GM20431 (cell line): ENCODE measurements around the gene PTPN14.
"Not testable (repeated sequence)": the region's sequence is repeated elsewhere in the genome, so short reads cannot be mapped to it uniquely, and the experiment has no call there.

Experiments
- in situ Hi-C: fragments of 300-500 bp; cut with MseI, MboI; formaldehyde crosslinking; loops from one replicate; pipeline ENCODE4 v1.15.0; 2020; ENCODE audit warnings: low sequenced_read_pairs; ENCODE audit not compliant: unreplicated experiment

The PTPN14 gene

DNA sequence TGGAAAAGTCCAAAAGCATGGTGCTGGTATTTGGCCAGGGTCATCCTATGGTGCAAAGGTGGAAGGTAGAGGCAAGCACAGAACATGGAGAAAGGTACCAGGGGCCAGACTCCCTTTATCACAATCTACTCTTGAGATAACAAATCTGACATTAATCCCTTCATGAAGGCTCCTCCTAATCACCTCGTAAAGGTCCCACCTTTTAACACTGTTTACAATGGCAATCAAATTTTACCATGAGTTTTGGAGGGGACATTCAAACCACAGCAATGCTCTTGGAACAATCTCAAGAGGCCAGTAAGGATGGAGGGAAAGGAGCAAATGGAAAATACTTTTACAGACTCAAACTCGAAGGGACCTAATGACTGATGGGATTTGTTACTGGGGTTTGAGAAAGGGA, 6.1 kb downstream of the PTPN14 start:
- in situ Hi-C loops = no loop called here

DNA sequence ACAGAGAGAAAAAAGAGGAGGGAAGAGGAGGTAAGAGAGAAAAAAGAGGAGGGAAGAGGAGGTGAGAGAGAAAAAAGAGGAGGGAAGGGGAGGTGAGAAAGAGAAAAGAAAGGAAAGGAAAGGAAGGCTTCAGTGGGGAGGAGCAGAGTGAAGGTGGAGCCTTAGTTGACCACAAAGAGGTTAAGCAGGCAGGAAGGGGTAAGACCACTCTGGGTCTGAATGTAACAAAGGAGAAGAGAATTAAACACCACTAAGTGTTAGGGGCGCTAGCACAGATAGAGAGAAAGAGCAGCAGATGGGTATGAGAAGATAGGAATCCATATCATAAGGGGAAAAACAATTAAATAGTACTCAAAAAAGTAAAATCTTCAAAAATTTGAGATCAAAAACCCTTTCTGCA, 6.6 kb downstream of the PTPN14 start:
- in situ Hi-C loops = no loop called here

DNA sequence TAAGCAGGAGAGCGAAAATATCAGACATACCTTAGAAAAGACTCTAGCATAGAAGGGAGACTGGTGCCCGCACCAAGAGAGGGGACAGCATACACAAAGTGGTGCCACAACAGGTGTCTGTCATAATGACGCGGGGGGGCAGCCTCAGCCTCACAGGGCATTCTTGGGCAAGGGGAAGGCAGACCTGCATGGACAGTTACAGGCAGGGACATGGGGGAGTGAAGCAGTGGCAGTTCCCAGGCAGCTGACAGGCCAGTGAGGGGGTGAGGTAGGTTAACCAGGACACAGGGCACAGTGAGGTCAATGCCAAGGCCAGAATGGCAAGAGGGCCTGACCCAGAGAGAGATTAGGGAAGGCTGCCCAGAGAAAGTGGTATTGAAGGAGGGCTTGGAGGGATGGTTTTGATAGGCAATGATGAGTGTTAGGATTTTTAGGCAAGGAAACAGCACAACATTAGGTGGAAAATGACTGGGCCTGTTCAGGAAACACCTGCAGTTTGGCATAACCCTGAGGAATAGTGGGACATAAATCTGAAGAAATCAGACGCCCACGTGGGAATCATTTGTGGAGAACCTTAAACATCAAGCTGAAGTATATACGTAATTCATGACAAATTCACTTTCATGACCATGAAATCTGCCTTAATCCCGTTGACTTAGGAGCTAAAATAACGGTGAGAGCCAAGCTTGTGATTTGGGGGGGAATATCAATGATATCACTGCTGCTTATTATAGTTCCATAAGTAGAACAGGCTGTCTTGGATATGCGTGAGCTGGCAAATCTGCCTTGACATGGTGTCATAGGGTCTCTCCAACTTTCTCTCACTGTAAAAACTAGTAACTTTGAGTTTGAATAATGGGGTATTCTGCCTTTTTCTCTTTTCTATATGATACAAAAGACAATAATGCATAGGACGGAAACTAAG, 8.9 kb downstream of the PTPN14 start:
- in situ Hi-C loops = no loop called here

DNA sequence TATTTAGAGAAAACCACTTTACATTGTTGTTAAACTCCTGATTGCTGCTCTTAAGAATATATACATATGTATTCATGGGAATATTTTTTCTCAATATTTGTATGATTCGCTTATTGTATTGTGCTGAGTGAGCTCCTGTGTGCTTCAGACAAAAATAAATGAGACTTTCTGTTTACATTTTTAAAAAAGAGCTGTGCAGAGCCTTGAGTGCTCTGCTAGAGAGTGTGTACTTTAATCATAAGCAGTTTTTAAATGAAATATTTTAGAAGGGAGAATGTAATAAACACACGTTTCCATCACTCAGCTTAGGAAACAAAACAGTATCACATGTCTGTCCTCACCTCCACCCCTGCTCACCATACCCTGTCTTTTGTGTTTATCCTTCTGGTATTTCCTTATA, 9.7 kb downstream of the PTPN14 start:
- in situ Hi-C loops = no loop called here

DNA sequence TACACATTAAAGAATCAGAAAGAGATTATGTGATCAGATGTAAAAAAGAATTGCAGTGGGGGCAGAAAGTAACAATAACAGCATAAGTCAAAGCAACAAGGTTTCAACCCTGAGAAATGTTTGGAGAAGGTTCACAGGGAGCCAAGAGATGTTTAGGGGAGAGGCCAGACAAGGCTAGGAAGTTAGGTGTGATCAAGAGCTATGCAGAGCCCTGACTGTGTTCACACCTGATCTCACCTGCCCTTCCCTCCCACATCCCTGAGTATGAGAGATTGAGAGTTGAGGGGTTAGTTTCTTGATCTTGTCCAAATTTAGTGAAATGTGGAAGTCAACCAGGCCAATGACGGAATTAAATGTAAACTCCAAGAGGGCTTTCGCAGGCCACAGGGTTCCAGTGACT, 10.2 kb downstream of the PTPN14 start:
- in situ Hi-C loops = no loop called here

DNA sequence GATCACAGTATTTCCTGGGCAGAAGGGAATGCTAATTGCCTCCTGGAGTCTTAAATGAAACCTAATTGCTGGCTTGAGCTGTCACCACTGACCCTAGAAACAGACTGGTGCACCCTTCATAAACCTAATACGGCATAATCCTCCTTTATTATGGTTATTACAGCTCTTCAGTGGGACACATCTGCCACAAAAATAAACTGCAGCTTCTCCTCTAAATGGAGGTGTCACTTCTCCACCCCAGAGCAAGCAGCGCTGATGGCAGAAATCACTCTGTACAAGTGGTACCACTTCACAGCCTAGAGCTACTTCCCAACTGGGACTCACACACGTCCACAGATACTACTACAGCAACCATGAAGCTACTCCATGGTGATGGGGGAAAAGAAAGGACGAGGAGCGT, 11.1 kb downstream of the PTPN14 start:
- in situ Hi-C loops = no loop called here

DNA sequence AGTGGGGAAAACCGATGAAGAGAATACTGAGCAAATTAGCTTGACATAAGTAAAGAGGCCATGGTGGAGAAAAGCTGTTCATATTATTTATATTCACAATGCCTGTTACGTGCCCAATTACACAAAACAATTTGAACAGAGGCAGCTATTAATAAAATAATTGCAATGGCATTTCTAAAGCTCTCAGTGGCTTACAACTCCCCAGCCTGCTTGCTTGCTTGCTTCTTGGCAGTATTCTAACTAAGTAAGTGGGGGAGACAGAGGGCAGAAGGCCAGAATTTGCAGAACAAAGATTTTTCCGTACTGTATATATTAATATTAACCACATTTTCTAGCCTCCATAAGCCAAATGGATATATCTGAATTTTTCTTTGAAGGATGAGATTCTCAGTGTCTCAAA, 12.9 kb downstream of the PTPN14 start:
- in situ Hi-C loops = no loop called here

DNA sequence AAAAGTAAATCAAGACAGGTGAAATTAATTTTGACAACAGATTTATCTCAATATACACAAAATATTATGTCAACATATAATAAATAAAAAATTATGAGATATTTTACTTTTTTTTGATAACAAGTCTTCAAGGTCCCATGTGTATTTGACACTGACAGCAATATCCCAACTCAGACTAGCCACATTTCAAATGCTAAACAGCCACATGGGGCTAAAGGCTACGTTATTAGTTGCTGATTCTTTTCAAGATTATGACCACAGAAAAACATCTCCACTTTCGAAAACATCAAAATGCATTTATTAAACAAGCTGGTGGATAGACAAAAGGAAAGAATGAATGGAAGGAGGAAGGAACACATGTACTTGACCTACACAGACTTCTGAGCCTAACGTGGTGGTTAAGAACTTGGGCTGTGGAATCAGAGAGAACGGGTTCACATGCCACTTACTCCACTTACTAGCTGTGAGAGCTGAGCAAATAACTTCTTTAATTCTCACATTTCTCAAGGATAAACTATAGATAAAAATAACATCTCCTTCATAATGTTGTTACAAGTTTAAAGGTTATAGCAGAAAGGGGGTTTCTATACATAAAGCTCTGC, 13.4 kb downstream of the PTPN14 start:
- in situ Hi-C loops = no loop called here

DNA sequence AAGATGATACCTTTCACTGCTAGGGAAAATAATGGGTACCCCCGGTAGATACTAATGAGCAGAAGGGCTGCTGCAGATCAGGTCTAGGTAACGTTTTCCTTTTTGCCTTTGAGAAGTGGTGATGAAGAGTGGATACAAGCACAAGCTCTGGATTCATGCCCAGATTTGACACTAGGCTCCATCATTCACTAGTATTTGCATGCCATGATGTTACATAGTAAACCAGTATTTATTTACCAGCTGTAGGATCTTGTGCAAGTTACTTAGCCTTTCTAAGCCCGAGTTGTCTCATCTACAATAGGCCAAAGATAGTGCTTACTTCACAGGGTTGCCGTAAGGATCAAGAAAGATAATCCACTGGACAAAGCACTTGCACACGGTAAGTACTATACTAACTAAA, 14.2 kb downstream of the PTPN14 start:
- in situ Hi-C loops = no loop called here

DNA sequence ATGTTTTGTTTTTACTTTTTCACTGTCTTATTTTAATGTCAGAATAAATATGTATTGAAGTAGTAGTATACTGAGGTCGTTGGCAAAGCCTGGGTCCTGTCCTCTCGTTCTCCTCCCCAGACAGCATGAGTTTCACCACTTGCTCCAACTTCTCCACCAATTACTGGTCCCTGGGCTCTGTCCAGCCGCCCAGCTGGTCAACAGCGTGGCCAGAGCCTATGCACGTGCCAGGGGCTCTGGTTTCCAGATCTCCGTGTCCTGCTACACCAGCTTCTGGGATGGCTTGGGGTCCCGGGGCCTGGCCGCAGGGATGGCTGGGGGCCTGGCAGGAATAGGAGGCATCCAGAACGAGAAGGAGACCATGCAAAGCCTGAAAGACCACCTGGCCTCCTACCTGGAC, 19.3 kb downstream of the PTPN14 start:
- in situ Hi-C loops = no loop called here

DNA sequence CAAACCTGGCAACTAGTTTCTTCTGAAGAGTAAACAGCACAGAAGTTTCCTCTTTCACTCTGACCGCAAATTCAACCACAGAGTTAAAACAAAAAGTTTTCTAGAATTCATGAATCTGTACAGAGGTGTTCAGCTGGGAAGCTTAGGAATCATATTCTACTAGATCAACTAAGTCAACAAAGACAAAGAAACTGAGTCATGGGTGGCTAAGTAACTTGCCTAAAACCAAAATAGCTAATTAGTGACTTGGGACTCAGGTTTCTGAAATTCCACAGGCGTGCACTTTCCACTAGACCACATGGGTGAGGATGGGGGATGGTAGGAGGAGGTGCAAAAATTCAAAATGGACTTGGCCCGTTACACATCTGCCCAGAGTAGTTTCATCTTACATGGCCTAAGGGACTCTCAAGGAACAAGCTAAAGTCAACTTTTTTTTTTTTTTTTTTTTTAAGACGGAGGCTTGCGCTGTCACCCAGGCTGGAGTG, 25.8 kb downstream of the PTPN14 start:
- in situ Hi-C loops = no loop called here

DNA sequence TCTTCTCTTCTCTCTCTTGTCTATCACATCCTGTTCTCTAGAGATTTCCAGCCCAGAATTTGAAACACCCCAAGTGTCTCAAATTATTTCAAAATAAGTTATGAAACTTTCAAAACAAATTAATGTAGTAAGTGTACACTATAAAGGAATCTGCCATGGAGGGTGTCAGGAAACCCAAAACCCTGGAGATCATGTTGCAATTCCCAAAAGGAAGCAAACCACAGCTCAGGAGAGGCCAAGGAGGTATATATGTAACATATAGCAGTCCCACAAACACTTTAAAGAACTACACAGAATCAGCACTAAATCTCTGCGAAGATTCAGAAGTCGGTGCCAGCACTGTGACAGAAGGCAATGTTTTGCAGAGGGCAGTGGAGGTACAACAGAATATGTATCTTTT, 26.6 kb downstream of the PTPN14 start:
- in situ Hi-C loops = no loop called here

DNA sequence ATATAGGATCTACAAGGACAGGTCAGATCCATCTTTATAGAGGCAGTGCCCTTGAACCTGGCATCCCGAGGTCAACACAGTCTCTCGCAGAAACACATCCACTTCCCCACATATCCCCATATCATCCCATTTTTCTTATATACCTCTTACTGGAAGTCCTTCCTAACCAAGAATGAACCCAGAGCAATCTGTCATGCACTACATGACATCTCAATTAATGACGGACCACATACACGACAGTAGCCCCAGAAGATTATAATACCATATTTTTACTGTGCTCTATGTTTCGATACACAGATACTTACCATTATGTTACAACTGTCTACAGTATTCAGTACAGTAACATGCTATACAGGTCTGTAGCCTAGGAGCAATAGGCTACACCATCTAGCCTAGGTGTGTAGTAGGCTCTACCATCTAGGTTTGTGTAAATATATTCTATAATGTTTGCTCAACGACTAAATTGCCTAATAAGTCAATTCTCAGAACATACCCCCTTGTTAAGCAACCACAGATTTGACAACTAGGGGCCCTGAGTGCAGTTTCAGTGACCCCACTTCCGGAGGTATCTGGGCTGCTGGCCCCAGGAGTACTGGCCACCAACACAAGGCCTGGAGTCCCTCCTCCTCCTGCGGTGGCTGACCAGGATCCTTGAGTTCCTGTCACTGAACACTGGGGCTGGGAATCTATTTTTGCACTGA, 28.1 kb downstream of the PTPN14 start:
- in situ Hi-C loops = no loop called here

DNA sequence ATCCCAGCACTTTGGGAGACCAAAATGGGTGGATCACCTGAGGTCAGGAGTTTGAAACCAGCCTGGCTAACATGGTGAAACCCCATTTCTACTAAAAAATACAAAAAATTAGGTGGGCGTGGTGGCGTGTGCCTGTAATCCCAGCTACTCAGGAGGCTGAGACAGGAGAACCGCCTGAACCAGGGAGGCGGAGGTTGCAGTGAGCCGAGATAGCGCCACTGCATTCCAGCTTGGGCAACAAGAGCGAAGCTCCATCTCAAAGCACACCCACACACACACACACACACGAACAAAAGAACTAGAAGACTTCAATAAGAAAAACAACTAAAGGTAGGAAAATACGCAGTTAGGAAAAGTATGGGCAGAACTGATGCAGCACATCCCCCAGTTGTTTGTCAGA, 29.9 kb downstream of the PTPN14 start:
- in situ Hi-C loops = not testable (repeated sequence)

DNA sequence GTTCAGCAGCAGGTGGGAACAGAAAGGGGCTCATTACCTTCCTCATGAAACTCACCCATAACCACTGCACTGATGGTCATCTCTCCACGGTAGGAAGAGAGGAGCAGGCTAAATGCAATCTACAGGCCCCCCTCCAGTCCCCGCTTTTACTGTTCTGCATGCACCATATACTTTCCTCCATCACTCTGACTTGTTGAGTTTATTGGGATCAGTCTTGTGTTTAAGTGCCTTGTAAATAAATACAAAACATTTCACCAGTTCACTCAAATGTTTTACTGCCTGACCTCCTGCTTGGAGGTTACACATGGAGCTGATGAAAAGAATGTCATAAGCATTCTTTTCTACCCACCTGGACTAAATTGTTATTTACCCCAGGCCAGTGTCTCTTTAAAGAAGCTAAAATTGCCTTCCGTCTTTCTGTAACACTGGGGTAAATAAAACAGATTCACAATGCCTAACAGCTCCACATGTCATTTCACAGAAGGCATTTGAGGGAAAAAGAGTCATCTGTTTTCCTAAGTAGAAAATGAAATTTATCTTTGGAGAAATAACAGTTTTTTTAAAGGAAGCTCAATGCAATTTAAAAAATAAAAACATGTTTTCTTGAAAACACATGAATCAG, 30.7 kb downstream of the PTPN14 start:
- in situ Hi-C loops = no loop called here

DNA sequence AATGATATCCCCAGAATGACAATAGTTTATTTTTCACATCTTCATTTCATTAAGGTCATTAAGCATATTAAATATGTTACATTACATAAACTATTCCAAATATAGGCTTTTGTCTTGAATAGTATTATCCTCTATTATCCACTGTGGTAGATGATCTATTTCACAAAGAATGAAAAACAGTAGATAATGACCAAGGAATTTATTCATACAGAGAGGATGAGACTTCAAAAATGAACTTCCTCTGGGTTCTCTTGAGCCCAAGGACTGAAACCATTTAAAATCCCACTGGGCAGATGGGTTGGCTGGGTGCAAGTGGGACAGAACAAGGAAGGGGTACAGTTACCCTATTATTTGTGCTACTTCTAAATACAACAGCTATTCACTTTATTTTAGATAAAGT, 33.0 kb downstream of the PTPN14 start:
- in situ Hi-C loops = no loop called here

DNA sequence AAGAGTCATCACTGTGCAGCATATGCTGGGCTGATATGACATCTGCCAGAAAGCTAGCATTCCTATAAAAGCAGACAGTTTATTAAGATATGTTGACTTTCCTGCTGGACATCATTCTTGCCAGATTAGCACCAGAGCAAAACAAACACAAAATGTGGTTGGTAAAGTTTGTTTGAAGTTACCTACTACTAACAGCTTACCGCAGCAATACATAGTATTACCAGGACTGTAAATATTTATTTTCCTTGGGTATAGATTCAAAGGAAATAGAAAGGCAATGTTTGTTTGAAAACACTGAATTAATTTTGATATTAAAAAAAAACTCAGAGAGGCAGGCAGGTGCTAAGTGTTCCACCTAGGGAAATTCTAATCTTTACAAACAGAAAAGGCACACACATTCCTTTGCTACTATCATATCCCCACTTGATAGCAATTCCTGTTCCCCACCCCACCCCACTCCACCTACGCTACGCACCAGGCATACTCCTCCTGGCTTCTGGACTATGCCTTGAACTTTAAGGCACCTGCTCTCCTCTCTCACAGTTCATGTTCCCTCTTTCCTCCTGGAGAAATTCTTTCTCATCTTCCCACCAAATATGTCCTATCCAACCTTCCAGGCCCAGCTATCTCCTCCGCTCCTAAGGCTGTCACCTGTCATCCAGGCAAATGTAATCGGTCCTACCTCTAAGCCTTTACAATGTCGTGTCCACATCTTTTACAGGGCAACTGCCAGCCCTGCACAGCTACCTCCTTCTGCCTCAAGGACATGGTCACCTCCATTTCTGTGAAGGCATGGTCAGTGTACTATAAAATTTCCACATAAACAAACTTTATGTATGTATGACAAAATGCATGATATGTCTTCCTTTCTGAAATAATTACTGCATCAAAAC, 34.7 kb downstream of the PTPN14 start:
- in situ Hi-C loops = no loop called here

DNA sequence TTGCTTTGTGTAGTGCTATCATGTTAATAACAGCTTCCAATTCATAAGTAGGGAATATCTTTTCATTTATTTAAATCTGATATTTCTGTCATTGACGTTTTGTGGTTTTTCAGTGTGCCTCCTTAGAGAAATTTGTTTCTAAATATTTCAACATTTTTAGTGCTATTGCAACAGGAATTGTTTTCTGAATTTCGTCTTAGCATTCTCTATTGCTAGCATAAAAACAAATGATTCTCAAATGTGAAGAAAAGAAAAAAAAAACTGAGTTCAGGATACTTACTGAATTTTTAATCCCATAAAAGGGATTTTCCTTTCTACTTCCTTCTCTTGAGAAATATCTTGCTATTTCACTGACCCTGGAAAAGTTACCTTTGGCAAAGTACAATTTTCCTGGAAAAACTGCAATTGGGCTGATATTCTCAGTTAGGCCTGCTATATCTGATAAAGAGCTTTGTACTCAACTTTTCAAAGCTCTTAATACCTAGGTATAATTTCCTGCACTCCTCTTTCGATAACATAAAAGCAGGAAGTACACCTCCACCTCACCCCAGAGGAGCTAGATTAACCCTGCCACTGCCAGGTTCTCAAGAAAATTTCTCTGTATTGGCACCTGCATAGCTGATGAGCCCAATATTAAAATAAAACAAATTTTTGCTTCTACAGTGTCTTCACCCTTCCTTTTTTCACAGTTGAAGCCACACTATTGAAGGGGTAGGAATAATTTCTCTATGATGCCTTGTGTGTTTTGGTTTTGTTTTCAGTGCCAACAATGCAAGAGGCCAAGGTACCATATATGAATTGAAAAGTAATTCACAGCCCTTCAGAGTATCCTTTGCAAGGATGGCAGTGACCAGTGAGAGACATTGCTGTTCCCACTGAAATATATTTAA, 35.6 kb downstream of the PTPN14 start:
- in situ Hi-C loops = no loop called here
